Testis (tissue), 3 donors: ENCODE measurements around the gene SYT1. TPM values are rescaled to one million over a fixed set of nuclear protein-coding genes. Genes with fewer than 3 reads are reported as not detected.

Experiments
- DNase-seq: peaks from one replicate; pipeline ENCODE4 v3.0.0-alpha.2; 2019
- H3K27ac ChIP-seq, 2 donors: fragments of 200-600 bp; sonication (generic); one replicate each; pipeline ENCODE4 v1.5.1; 2019
- H3K27me3 ChIP-seq: fragments of 200-600 bp; sonication (generic); one replicate; pipeline ENCODE4 v1.5.1; 2019
- H3K36me3 ChIP-seq: fragments of 200-600 bp; sonication (generic); one replicate; pipeline ENCODE4 v1.5.1; 2017; ENCODE audit warnings: low read depth; ENCODE audit errors: missing control alignments
- H3K4me1 ChIP-seq: fragments of 200-600 bp; sonication (generic); one replicate; pipeline ENCODE4 v1.5.1; 2019
- H3K4me3 ChIP-seq, 2 donors: fragments of 200-600 bp; sonication (generic); one replicate each; pipeline ENCODE4 v1.5.1; 2017 to 2019
- H3K9me3 ChIP-seq: fragments of 200-600 bp; sonication (generic); one replicate; pipeline ENCODE4 v1.5.1; 2017
- POLR2A ChIP-seq: fragments of 450-650 bp; IDR thresholded peaks from one replicate; pipeline ENCODE4 v1.6.1; 2017; ENCODE audit warnings: antibody characterized with exemption, mild to moderate bottlenecking, moderate library complexity
- WGBS, 2 donors: methylation state at CpG; one replicate each; pipeline ENCODE4 v1.1.5; 2018; 5-methylcytosine and 5-hydroxymethylcytosine counted together
- intact Hi-C: fragments of 100-400 bp; cut with DNase I; formaldehyde crosslinking; loops from one replicate; pipeline ENCODE4 v1.15.1; 2023; ENCODE audit warnings: low total_unique reads
- polyA plus RNA-seq: library from polyadenylated mRNA; stranded (reverse); fragments of 350-450 nt; fragmentation: Illumina TruSeq; extraction: RNeasy Lipid Tissue Mini Kit (QIAGEN cat#74804); gene quantifications from one replicate; pipeline ENCODE4 v1.2.3, GENCODE V29; 2014; ENCODE audit warnings: low read depth, low replicate concordance; ENCODE audit not compliant: insufficient read depth
- total RNA-seq, 2 donors: library from RNA; depleted of rRNA; stranded (reverse); fragments of >200 nt; gene quantifications; one replicate each; pipeline ENCODE4 v1.2.3, GENCODE V29; 2016
- TF ChIP-seq, protein P1 (sequence below), 3 experiments: fragments of 450-650 bp in 2 of 3; fragments of 200-600 bp in 1 of 3; sonication (generic) in 1 of 3; IDR thresholded peaks; one replicate each; pipeline ENCODE4 v1.5.1; 2016 to 2019; ENCODE audit warnings: antibody characterized with exemption in 3 of 3, mild to moderate bottlenecking in 2 of 3, moderate library complexity in 1 of 3

The SYT1 gene
- total and polyA plus RNA-seq, 3 donors from 2014 or later: 1.1 to 1.7 (median 1.3) TPM

DNA sequence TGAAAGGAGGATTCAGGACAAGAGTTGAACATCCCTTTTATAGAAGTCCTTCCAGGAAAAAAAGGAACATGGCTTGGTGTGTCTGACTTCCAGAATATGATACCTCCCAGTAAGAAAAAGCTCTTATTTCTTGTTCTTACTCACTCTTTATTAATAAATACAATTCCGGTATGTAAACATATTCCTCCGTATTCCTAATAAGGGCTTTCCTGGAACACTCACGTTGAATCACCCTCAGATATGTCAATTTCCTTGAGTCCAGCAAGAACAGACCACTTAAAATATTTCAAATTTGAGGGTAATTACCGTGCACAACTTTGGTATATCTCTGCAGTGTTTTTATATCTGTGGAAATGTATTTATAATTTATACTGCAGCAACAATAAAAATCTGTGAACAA, 385.6 kb downstream of the SYT1 start:
- TF ChIP-seq POLR2A: no peak
- TF ChIP-seq, protein P1, sequence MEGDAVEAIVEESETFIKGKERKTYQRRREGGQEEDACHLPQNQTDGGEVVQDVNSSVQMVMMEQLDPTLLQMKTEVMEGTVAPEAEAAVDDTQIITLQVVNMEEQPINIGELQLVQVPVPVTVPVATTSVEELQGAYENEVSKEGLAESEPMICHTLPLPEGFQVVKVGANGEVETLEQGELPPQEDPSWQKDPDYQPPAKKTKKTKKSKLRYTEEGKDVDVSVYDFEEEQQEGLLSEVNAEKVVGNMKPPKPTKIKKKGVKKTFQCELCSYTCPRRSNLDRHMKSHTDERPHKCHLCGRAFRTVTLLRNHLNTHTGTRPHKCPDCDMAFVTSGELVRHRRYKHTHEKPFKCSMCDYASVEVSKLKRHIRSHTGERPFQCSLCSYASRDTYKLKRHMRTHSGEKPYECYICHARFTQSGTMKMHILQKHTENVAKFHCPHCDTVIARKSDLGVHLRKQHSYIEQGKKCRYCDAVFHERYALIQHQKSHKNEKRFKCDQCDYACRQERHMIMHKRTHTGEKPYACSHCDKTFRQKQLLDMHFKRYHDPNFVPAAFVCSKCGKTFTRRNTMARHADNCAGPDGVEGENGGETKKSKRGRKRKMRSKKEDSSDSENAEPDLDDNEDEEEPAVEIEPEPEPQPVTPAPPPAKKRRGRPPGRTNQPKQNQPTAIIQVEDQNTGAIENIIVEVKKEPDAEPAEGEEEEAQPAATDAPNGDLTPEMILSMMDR (IDR thresholded peaks at IDR 0.05): no peak
- Histone ChIP-seq H3K9me3 (no peaks in the 10 kb centered on the region), H3K27me3 (no peaks in the 10 kb centered on the region), H3K4me1 (no peaks in the 10 kb centered on the region), H3K36me3 (no peaks in the 10 kb centered on the region), H3K4me3 (no peak overlapping the region), H3K27ac (no peak overlapping the region)
- WGBS, 2 donors: 92 to 95% methylated on average over 4 of the region's 4 CpGs
- DNase-seq: no peak
- intact Hi-C loops: no loop called here

DNA sequence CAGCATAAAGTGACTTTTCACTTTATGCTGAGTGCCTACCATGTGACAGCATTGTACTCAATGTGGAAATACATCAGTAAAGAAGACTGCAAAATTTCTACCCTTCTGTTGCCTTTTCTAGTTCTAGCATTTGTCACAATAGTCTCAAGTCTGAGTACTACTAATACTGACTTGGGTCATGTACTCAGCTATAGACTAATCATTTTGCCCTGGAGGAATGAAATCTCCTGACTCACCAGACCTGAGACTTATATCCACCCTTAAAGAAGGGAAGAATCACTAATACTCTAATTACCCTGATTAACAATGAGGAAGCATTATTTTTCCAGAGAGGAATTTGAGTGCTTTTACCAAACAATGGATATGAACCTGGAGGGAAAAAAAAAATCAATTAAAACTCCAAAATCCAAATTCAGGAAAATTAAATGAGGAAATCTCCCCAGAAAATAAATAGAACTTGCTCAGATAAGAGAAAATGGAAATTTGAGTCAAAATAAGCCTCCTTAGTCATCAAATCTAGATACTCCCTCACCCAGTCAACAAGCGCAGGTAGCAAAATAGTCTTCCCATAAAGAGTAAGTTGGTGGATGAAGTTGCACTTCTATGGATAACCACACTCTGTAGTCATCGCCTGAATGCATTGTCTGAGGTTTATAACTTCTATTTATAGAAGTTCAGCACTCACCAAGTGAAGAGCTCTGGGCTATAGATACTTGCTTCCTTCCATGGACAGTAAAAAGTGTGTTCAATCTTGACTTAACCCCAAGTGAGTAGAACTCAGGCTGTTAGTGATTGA, 386.6 kb downstream of the SYT1 start:
- Histone ChIP-seq H3K4me1 (no peaks in the 10 kb centered on the region), H3K4me3 (no peak overlapping the region), H3K36me3 (no peaks in the 10 kb centered on the region), H3K27me3 (no peaks in the 10 kb centered on the region), H3K9me3 (no peaks in the 10 kb centered on the region), H3K27ac (no peak overlapping the region)
- intact Hi-C loops: no loop called here
- WGBS, 2 donors: 90 to 92% methylated on average over 2 of the region's 2 CpGs
- DNase-seq: no peak
- TF ChIP-seq POLR2A: no peak
- TF ChIP-seq, protein P1 (IDR thresholded peaks at IDR 0.05): no peak

DNA sequence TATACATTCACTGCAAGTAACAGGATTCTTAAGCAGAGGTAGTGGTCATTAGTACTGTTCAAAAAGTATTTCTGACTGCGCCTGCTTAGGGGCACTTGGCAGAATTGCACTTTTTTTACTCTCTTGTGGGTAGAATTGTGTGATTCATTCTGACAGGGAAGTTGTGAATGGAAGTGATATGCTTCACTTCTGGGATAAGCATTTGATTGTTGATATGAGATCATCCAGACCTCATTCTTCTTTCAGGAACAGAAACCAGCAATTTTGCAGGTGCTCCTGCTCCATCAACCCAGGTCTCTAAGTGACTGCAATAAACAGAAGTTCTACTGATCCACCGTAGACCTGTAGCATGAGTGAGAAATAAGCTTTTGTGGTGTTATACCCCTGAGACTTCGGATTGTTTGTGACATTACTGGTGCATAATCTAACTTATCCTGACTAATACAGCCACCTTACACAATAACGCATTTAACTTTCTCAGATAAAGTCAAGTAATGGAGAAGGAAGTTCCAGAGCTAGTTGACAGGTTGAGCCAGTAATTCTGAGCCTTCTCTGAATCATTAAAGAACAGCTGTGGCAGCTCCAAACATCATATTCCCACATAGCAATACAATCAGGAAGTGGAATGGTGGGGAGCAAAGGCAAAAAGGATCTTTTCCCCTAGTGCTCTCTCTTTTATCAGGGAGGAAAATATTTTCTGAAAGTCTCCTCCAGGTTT, 387.9 kb downstream of the SYT1 start:
- intact Hi-C loops: no loop called here
- no peaks in the 10 kb centered on the region for H3K4me1 ChIP-seq
- no peaks in the 10 kb centered on the region for H3K36me3 ChIP-seq
- DNase-seq: no peak
- TF ChIP-seq, protein P1 (IDR thresholded peaks at IDR 0.05): no peak
- TF ChIP-seq POLR2A: no peak
- no peak overlapping the region for H3K4me3 ChIP-seq
- no peak overlapping the region for H3K27ac ChIP-seq
- no peaks in the 10 kb centered on the region for H3K9me3 ChIP-seq
- WGBS, 2 donors: 93 to 98% methylated on average over 4 of the region's 4 CpGs
- no peaks in the 10 kb centered on the region for H3K27me3 ChIP-seq

DNA sequence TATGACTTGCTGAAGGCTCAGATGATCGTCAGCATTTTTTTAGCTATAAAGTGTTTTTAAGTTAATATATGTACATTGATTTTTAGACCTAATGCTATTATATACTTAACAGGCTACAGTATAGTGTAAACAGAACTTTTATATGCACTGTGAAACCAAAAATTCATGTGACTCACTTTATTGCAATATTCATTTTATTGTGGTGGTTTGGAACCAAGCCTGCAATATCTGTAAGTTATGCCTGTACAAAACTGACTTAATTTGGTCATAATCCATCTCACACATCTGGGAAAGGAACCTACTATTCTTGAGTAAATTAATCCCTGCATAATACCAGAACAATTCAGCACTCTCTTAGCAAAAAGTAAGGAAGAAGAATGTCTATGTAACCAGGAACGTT, 390.7 kb downstream of the SYT1 start:
- no peak for DNase-seq
- TF ChIP-seq POLR2A: no peak
- TF ChIP-seq, protein P1 (IDR thresholded peaks at IDR 0.05): no peak
- intact Hi-C loops: no loop called here
- H3K4me3 ChIP-seq: no peak overlapping the region
- no peaks in the 10 kb centered on the region for H3K27me3 ChIP-seq
- no peaks in the 10 kb centered on the region for H3K4me1 ChIP-seq
- no peaks in the 10 kb centered on the region for H3K36me3 ChIP-seq
- H3K27ac ChIP-seq: no peak overlapping the region
- no peaks in the 10 kb centered on the region for H3K9me3 ChIP-seq
- 78 to 88% methylated on average over 2 of the region's 2 CpGs for WGBS, 2 donors
